HK-2 (cell line): Measurements from ENCODE around the gene OTP.

Experiments
- DNase-seq: peaks from one replicate; pipeline ENCODE4 v3.0.0-alpha.2; 2018; ENCODE audit not compliant: unreplicated experiment

OTP gene

GRCh38 chr5:77637998-77638762 lies at the start of gene OTP:
TSS of gene OTP (minus strand) at chr5:77638713. CDS start at chr5:77638549, 164 bp downstream.
- DNase-seq = no peak

- DNase-seq = no peak
Measured at GRCh38 chr5:77683171-77683732, 44.7 kb upstream of the OTP start.

GRCh38 chr5:77670526-77670925 lies 32.0 kb upstream of the OTP start:
- no peak for DNase-seq

- DNase-seq = no peak
Measured at GRCh38 chr5:77669677-77670076, 31.2 kb upstream of the OTP start.

GRCh38 chr5:77663090-77663863 lies 24.8 kb upstream of the OTP start:
- DNase-seq = no peak

- DNase-seq = no peak
Measured at GRCh38 chr5:77662635-77663034, 24.1 kb upstream of the OTP start.

- DNase-seq = no peak
Measured at GRCh38 chr5:77658662-77659061, 20.1 kb upstream of the OTP start.

- DNase-seq = no peak
Measured at GRCh38 chr5:77651343-77651742, 12.8 kb upstream of the OTP start.

GRCh38 chr5:77650686-77651085 lies 12.2 kb upstream of the OTP start:
- no peak for DNase-seq

- DNase-seq = no peak
Measured at GRCh38 chr5:77649776-77650175, 11.3 kb upstream of the OTP start.

- no peak for DNase-seq
Measured at GRCh38 chr5:77645995-77646639, 7.6 kb upstream of the OTP start.

- peak; percentile 43 for DNase-seq
Measured at GRCh38 chr5:77645158-77645994, 6.9 kb upstream of the OTP start.

- DNase-seq = no peak
Measured at GRCh38 chr5:77644371-77645157, 6.1 kb upstream of the OTP start.

GRCh38 chr5:77643654-77644370 lies 5.3 kb upstream of the OTP start:
- DNase-seq = no peak

- DNase-seq = no peak
Measured at GRCh38 chr5:77642738-77643653, 4.5 kb upstream of the OTP start.

- no peak for DNase-seq
Measured at GRCh38 chr5:77641963-77642737, 3.6 kb upstream of the OTP start.

- no peak for DNase-seq
Measured at GRCh38 chr5:77641397-77641943, 3.0 kb upstream of the OTP start.
